Astrocyte (in vitro differentiated cells and primary cell): ENCODE results near the gene RTTN.

Experiments
- EZH2 ChIP-seq: IDR thresholded peaks from 2 replicates; pipeline ENCODE4 v1.6.1; 2012; ENCODE audit warnings: mild to moderate bottlenecking, low read length, inconsistent platforms; ENCODE audit not compliant: insufficient read depth
- TF ChIP-seq, protein P1 (sequence below): IDR thresholded peaks from 2 replicates; pipeline ENCODE4 v1.5.1; 2011; ENCODE audit warnings: low read depth, mild to moderate bottlenecking, inconsistent platforms, low read length, moderate library complexity; ENCODE audit not compliant: insufficient read depth

- TF ChIP-seq EZH2: no peak
- TF ChIP-seq, protein P1, sequence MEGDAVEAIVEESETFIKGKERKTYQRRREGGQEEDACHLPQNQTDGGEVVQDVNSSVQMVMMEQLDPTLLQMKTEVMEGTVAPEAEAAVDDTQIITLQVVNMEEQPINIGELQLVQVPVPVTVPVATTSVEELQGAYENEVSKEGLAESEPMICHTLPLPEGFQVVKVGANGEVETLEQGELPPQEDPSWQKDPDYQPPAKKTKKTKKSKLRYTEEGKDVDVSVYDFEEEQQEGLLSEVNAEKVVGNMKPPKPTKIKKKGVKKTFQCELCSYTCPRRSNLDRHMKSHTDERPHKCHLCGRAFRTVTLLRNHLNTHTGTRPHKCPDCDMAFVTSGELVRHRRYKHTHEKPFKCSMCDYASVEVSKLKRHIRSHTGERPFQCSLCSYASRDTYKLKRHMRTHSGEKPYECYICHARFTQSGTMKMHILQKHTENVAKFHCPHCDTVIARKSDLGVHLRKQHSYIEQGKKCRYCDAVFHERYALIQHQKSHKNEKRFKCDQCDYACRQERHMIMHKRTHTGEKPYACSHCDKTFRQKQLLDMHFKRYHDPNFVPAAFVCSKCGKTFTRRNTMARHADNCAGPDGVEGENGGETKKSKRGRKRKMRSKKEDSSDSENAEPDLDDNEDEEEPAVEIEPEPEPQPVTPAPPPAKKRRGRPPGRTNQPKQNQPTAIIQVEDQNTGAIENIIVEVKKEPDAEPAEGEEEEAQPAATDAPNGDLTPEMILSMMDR: no peak
Measured at GRCh38 chr18:70024093-70024492, 181.4 kb downstream of the RTTN start.
